Measurements from ENCODE around the gene GOLGA6D.

GRCh38 chr15:75302318-75302717, 19.7 kb downstream of the GOLGA6D start:
- TF ChIP-seq, protein P1, sequence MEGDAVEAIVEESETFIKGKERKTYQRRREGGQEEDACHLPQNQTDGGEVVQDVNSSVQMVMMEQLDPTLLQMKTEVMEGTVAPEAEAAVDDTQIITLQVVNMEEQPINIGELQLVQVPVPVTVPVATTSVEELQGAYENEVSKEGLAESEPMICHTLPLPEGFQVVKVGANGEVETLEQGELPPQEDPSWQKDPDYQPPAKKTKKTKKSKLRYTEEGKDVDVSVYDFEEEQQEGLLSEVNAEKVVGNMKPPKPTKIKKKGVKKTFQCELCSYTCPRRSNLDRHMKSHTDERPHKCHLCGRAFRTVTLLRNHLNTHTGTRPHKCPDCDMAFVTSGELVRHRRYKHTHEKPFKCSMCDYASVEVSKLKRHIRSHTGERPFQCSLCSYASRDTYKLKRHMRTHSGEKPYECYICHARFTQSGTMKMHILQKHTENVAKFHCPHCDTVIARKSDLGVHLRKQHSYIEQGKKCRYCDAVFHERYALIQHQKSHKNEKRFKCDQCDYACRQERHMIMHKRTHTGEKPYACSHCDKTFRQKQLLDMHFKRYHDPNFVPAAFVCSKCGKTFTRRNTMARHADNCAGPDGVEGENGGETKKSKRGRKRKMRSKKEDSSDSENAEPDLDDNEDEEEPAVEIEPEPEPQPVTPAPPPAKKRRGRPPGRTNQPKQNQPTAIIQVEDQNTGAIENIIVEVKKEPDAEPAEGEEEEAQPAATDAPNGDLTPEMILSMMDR (IDR thresholded peaks at IDR 0.05 in 4 of 5, conservative IDR thresholded peaks at IDR 0.05 in 1 of 5), result no peak
- no peak for TF ChIP-seq POLR2A (IDR thresholded peaks at IDR 0.05)
